HG03135 (cell line): Measurements from ENCODE around the gene PERCC1.

ENCODE experiments used
- ATAC-seq: cut with Tn5 transposase; IDR thresholded peaks from one replicate; pipeline ENCODE4 v1.9.1; 2021; ENCODE audit warnings: mild to moderate bottlenecking, moderate library complexity; ENCODE audit not compliant: unreplicated experiment

PERCC1 gene

GRCh38 chr16:1430759-1431496 lies at the start of gene PERCC1:
Gene PERCC1, plus strand, starts transcription at chr16:1431078. Its CDS starts 1,516 bp downstream, at chr16:1432594.
- no peak for ATAC-seq

DNA sequence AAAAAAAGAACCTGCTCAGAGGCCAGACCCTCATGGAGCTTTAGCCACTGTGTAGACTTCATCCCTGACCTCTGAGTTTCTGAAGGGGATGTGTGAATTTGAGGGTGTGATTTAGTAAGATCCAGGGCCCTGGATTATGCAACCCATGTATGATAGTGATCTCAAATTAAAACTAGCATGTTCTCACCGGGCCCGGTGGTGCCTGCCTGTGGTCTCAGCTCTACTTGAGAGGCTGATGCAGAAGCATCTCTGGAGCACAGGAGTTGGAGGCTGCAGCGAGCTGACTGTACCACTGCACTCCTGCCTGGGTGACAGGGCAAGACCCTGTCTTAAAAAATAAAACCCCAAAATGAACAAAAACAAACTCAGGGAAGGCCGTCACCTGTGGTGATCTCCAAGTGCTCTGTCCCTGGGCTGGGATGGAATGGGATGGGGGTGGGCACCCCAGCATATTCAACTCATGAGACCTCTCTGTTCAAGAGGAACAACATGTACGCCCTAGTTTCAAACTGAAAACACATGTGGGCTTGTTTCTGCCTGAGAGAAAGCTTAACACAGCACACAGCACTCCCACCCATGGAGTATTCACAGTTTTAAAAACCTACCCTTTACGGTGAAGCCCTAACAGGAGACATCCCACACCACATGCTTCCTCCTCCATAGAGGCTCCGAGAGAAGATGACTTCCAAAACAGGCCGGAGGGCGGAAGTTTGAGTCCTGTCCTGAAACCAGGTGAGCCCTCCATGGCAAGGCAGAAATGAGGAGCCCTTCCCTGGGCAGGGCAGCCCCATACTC lies 49.1 kb upstream of the PERCC1 start:
- no peak for ATAC-seq

- no peak for ATAC-seq
Observed at GRCh38 chr16:1383556-1383955, 47.3 kb upstream of the PERCC1 start.

- ATAC-seq: no peak
Observed at GRCh38 chr16:1385232-1385631, 45.6 kb upstream of the PERCC1 start.

- no peak for ATAC-seq
Observed at GRCh38 chr16:1387331-1387730, 43.5 kb upstream of the PERCC1 start.

DNA sequence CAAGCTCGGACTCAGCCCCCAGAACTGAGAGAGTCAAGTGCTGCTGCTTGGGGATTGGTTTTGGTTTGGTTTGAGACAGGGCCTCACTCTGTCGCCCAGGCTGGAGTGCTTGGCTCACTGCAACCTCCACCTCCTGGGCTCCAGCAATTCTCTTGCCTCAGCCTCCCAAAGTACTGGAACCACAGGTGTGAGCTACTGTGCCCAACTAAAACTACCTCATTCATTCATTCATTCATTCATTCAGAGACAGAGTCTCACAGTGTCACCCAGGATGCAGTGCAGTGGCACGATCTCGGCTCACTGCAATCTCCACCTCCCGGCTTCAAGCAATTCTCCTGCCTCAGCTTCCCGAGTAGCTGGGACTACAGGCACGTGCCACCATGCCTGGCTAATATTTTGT lies 41.1 kb upstream of the PERCC1 start:
- ATAC-seq: no peak

GRCh38 chr16:1390239-1390779 lies 40.6 kb upstream of the PERCC1 start:
- no peak for ATAC-seq

GRCh38 chr16:1392826-1393225 lies 38.1 kb upstream of the PERCC1 start:
- ATAC-seq: no peak

- no peak for ATAC-seq
Observed at GRCh38 chr16:1393613-1394176, 37.2 kb upstream of the PERCC1 start.

DNA sequence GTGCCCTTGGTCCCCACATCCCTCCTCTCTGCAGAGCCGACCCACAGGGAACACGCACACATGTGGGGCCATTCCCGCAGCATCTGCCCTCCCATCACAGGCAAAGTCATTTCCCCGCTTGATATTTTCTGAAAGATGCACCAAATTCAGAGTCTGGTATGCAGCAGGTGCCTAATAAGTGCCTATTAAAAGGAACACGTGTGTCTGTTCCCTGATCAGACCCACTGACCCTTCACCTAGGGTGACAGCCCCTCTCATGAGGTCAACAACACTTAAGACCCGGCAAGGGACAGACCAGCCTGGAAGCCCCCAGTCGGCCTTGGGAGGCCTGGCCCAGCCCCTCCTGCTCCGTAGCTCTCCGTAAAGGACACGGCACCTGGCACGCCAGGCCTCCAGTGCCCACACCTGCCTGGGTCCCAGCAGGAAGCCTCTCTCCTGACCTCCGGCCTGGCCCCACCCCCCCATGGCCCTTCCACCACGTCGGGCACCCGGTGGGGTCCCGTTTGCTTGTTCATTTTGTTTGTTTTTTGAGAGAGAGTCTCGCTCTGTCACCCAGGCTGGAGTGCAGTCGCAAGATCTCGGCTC lies 36.4 kb upstream of the PERCC1 start:
- no peak for ATAC-seq

GRCh38 chr16:1395444-1396031 lies 35.3 kb upstream of the PERCC1 start:
- no peak for ATAC-seq

- no peak for ATAC-seq
Observed at GRCh38 chr16:1397779-1398178, 33.1 kb upstream of the PERCC1 start.

- no peak for ATAC-seq
Observed at GRCh38 chr16:1398351-1398750, 32.5 kb upstream of the PERCC1 start.

DNA sequence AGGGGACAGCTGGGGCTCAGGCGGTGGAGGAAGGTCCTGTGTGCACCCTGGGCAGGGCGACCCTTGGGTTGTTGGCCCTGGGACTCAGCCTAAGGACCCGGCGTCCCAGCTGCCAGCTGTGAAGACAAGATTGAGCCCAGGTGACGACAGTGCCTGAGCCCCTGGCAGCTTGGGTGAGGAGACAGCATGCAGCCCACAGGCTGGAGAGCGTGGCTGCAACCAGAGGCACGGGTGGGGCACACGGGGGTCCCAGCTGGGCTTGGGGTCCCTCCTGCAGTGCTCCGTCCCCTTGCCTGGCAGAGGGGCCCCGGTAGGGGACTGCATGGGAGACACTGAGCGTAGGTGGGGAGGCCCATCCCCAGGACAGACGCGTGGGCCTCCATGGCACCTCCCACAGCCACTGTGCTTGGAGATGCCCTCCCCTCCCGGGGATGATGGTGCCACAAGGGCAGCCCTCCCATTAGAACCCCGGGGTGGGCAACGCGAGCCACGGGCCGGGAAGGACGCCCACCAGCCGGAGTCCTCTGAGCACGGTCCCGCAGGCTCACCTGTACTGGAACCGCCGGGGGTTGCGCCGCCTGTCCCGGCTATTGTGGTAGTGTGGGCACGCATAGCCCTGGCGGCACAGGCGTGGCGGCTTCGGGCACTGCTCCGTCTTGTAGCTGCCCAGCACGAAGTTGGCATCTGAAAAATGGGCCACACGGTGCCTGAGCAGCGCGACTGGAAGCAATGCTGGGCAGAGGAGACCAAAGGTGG lies 31.9 kb upstream of the PERCC1 start:
- no peak for ATAC-seq

DNA sequence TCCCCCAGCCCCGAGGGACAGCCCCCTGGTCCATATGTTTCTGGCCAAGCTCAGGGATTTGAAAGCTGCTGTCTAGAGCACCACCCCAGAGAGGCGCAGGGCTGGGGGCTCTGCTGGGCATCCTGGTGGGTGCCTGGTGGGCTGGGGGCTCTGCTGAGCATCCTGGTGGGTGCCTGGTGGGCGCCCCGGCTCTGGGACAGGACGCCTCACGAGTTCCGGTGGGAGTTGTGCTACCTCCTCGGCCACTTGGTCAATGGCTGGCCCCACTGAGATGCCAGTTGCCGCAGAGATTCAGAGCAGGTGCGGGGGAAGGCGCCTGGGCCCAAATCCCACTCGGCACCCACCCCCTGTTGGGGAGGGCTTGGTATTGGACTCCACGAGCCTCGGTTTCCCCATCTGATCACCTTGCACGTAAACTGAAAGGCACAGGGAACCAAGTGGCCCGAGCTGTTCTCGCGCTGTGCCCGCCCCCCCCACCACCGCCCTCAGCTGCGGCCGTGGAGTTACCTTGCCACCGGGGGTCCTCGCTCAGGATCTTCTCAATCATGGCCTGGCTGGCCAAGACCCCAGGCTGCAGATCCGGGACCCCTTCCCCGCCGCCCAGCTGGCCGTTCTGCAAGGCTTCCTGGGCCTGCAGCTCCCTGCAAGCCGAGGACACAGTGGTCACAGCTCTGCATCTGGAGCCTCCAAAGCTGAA lies 29.7 kb upstream of the PERCC1 start:
- ATAC-seq: no peak

GRCh38 chr16:1401758-1402154 lies 29.1 kb upstream of the PERCC1 start:
- ATAC-seq: no peak

DNA sequence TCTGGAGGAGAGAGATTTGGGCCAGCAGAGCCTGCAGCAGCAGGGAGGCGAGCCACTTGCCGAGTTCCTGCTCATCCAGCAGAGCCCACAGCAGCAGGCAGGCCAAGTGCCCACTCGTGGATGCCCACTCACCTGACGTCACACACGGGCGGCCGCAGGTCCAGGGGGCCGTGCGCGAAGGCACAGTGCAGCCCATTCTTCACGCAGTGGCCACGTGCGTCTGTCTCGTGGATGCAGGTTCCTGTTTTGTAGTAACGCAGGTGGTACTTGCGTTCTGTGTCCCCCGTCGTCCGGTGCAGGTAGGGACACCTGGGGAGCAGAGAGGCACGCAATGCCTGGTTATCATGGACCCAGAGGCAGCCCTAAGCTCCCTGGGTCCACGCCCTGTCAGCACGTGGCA lies 27.8 kb upstream of the PERCC1 start:
- no peak for ATAC-seq

DNA sequence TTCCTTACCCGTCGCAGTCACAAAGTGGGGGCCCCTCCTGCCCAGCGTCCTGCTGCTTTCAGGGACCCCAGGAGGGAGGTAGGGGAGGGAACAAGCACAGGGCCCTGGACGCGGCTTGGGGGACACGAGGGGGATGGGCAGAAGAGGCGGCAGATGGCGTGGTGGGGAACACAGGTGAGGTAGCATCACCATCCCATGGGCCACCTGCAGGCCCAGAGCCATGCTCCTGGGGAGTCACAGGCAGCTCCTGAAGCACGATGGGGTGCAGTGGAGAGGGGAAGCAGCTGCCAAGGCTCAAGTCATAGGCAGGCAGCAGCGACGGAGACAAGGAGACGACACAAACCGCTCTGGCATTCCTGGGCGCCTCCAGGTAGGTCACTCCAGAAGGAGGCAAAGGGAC lies 27.1 kb upstream of the PERCC1 start:
- no peak for ATAC-seq

- ATAC-seq: peak; percentile 8
Observed at GRCh38 chr16:1407753-1408152, 23.1 kb upstream of the PERCC1 start.
